ENCODE measurements around the gene GAB3. TPM values are rescaled to one million over a fixed set of nuclear protein-coding genes. Genes with fewer than 3 reads are reported as not detected.

The GAB3 gene
- total RNA-seq, 1 experiment from 2014 or later = 0.40 TPM

DNA sequence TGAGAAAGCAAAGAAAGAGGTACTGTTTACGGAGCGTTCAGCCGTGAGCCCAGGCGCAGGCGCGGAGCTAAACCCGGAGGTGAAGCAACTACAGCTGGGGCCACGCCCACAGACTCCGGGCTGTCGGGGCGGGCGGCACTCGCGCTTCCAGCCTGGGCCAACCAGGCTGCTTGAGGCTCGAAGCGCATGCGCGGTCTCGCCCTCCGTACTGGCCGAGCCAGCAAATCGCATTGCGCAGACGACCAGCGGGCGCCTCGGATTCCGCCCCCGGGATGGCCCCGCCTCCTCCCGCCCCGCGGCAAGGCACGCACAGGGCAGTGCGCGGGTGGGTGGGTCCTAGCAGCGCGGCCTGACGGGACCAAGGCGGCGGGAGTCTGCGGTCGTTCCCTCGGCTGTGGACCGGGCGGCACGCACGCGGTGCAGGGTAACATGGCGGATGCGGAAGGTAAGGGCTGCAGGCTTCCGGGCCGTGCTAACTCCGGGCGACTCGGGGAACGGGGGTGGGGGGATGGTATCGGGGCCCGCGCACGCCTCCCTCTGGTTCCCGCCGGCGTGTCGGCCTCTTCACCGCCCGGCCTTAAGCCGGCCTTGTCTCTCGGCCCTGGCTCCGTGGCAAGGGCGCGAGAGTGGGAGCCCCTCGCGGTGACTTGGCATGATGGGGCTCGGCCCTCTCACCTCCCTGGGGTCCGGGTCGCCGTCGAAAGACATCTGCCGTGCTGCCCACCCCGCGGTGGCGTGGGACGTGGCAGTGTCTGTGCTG is 11.8 kb upstream of the GAB3 start, which contains the start of gene DKC1:
Gene DKC1, plus strand, starts transcription at position 328 of the 760 bp plus-strand sequence. Its CDS starts 102 bp downstream, at position 430.
- peak; percentile 94 for DNase-seq (ENCODE audit: low read depth, low spot score)
- in situ Hi-C loops (cut with HindIII; ENCODE audit: low pct_unique_long_range_greater_than_20kb, low sequenced_read_pairs) = no loop called here

DNA sequence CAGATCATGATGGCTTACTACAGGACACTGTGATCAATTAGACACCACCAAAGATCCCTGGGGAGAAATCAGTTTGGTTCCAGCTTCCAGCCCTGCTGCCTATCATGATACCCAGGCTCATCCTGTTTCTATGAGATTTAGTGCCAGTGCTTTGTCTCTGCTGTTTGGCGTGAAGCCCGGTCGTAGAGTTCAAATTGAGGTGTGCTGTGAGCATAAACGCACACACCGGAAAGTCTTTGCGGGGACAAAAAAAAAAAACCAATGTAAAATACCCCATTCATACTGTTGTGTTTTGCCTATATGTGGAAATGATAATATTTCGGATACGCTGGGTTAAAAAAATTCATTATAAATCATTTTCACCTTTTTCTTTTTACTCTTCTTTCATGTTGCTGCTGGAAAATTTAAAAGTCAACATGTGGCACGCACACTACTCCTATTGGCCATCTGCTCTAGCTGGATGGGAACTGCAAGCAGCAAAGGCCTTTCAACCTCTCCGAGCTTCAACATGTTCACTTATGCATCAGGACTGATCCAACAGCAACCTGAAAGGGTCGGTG is 11.2 kb upstream of the GAB3 start:
- DNase-seq (ENCODE audit: low read depth, low spot score) = no peak
- in situ Hi-C loops (cut with HindIII; ENCODE audit: low pct_unique_long_range_greater_than_20kb, low sequenced_read_pairs) = no loop called here

DNA sequence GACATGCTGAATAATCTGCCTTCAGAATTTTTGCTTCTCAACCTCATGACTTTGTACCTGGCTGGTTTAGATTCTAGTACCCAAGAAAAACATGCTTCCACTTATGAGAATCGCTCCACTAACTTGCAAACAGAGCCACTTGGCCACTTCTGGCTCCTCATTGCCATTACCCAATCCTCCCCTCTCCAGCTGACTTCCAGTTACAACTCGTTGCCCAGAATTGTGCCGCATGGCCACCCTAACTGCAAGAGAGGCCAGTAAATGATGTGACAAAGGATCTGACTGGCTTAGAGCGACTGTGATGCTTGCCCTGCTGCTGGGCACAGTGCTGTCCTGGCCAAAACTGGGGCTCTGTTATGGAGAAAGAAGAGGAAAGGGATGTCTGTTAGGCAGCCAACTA is 7.8 kb upstream of the GAB3 start:
- DNase-seq (ENCODE audit: low read depth, low spot score) = no peak
- in situ Hi-C loops (cut with HindIII; ENCODE audit: low pct_unique_long_range_greater_than_20kb, low sequenced_read_pairs) = no loop called here

DNA sequence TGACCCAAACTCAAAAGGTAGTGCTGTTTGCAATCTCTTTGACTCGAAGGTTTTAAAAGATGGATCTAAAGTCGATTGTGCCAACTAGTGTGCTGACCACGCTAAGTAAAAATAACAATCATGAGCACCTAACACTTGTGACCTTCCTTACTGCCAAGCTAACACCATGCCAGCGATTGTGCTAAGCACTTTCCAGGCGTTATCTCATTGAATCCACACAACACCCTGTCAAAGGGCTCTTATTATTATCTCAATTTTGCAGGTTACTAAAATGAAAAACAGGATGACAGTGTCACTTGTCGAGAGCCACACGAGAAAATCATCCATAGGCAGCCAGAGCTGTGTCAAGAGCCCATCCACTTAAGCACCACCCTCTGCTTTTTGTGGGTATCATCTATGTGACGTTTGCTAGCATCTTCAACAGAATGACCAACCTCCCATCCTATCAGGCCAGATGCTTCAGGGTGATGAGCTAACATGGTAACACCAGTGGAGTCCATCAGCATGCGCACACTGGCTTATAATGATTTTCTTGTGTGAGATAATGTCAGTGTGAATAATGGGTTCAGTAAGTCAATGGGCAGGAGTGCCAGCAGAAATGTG is 893 bp upstream of the GAB3 start:
- in situ Hi-C loops (cut with HindIII; ENCODE audit: low pct_unique_long_range_greater_than_20kb, low sequenced_read_pairs) = no loop called here
- no peak for DNase-seq (ENCODE audit: low read depth, low spot score)

DNA sequence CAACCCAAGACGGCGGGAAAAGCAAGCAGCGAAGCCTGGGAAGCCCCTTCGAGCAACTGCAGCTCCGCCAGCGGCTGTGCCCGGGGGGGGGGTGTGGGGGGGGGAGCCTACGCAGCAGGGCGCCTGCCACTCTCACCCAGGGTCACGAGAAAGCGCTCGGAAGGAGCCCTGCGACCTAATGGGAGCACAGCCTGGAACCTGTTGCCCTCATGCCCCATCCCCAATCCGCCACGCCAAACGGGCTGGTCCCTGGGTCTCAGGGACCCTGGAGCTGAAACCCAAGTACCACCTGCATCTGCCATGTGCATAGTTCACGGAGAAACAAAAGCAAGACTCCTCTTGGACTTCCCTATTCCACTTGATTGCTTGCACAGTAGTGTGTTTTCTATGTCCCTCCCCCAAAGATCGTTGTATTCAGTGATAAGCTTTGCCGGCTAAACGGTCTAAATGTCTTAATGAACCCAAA is 359 bp upstream of the GAB3 start:
- in situ Hi-C loops (cut with HindIII; ENCODE audit: low pct_unique_long_range_greater_than_20kb, low sequenced_read_pairs) = no loop called here

DNA sequence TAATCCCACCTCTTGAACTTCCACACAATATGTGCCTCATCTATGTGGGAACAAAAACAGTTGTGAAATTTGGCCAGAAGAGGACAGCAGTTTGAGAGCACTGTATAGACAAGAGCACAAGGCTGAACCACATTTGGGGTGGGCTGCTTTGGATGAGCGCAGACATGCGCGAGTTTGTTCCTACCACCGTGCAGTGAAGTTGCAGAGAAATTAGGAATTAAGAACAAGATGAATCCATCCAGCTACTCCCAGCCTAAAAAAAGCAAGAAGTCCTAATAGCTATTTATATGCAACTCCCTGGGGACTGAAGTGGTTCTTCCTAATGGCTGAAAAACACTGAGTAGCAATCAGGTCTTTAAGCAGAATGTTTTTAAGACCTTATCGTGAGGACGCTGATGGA is 1.0 kb downstream of the GAB3 start:
- in situ Hi-C loops (cut with HindIII; ENCODE audit: low pct_unique_long_range_greater_than_20kb, low sequenced_read_pairs) = no loop called here
- DNase-seq (ENCODE audit: low read depth, low spot score) = no peak

More for the DNA sequence above, 359 bp upstream of the GAB3 start:
- DNase-seq (ENCODE audit: low read depth, low spot score) = no peak

DNA sequence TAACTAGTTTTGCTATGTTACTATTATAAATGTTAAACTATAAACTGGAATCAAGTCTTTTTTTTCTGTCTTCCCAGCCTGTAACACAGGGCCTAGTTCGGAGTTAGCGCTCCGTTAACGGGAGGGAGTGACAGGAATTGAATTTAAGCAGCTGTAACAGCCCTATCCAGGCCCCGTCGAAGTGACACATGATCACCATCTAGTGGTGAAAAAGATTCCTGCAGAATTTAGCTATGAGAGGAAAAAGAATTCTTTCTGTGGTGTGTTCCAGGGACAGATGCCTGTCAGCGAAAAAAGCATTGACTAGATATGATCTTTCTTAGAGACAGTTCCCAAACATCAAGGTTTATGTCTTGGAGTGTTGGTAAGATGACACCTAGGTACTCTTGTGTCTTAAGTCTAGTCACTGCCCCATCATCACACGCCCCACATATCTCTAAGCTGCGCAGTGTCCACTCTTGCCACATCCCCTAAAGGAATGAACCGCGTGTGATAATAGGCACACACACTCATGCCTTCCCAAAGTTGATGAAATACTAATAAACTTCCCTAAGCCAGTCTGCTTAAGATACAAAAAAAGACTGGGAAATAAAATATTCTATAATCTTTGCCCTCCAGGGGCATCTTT is 2.1 kb downstream of the GAB3 start:
- DNase-seq (ENCODE audit: low read depth, low spot score) = peak; percentile 69
- in situ Hi-C loops (cut with HindIII; ENCODE audit: low pct_unique_long_range_greater_than_20kb, low sequenced_read_pairs) = no loop called here

DNA sequence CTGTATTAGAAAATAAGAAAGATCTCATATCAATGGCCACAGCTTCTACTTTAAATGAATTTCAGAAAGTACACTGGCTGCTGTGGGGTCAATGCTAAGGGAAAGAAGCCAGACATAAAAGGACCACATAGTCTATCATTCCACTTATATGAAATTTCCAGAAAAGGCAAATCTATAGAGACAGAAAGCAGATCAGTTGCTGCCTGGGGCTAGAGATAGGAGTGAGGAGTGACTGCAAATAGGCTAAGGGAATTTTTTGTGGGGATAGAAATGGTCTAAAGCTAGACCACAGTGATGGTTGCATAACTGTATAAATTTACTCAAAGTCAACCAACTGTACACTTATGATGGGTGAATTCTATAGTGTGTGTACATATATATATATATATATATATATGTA is 8.3 kb downstream of the GAB3 start:
- no peak for DNase-seq (ENCODE audit: low read depth, low spot score)
- in situ Hi-C loops (cut with HindIII; ENCODE audit: low pct_unique_long_range_greater_than_20kb, low sequenced_read_pairs) = no loop called here

DNA sequence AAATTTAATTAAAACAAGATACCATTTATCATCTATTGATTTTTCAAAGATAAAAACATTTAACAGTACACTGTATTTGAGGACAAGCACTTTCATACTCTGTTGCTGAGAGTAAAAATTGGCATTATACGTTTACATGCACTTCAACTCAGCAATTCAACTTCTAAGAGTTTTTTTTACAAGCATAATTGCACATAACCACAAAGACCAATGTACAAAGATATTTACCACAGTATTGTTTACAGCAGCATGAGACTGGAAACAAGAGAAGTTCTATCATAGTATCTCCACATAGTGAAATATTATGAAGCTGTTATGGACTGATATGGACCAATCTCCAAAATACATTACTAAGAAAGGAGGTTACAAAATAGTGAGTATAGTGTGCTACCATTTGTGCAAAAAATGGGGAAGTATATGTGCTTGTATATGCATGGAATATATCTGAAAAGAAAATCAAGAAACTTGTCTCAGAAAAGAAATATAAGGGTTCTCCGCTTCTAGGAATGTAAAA is 10.9 kb downstream of the GAB3 start:
- in situ Hi-C loops (cut with HindIII; ENCODE audit: low pct_unique_long_range_greater_than_20kb, low sequenced_read_pairs) = no loop called here

DNA sequence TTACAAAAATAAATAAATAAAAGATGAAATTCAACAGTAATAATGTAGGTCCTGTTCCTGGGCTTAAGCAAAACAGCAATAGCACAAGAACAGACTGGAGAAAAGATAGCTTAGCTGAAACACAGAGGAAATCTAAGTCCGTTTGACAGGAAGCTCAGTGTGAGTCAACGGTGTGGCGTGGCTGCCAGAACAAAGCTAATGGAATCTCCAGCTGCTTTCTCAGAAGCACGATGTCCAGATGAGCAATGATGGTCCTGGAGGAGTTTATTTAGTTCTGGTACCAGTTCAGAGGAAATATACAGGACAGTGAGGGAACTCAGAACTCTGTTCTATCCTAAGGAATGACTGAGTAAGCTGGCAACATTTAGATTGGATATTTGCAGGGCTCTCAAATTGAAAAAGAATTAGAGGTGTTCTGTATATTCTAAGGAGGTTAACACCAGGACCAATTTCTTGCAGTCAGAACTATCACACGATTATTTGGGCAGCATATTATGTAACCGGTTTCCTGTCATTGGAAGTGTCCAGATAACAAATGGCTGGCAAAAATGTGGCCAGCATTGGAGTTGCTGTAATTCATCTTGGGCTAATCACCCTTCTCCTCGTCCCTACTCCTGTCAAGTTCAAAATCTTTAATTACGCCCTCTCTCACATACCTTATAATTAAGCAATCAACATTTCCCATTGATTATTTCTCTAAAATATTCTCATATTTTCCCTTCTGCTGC is 12.7 kb downstream of the GAB3 start:
- no peak for DNase-seq (ENCODE audit: low read depth, low spot score)
- in situ Hi-C loops (cut with HindIII; ENCODE audit: low pct_unique_long_range_greater_than_20kb, low sequenced_read_pairs) = no loop called here

More for the DNA sequence above, 10.9 kb downstream of the GAB3 start:
- no peak for DNase-seq (ENCODE audit: low read depth, low spot score)

DNA sequence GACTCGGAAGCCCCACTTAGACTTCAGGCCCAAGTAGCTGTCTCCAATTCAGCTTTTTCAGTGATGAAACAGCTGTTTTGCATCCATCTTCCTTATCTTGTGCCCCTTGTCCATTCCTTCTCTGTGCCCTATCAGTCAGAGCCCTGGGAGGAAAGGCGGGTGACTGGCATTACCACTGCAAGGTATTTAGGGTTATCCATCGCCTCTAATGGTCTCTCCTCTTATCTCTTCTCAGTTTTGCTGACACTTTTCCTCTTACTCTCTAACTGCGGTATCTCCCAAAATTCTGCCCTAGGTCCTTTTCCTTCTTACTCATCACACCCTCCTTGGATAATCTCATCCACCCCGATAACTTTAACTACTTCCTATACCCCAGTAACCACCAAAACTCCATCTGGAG is 13.7 kb downstream of the GAB3 start:
- in situ Hi-C loops (cut with HindIII; ENCODE audit: low pct_unique_long_range_greater_than_20kb, low sequenced_read_pairs) = no loop called here
- DNase-seq (ENCODE audit: low read depth, low spot score) = no peak

DNA sequence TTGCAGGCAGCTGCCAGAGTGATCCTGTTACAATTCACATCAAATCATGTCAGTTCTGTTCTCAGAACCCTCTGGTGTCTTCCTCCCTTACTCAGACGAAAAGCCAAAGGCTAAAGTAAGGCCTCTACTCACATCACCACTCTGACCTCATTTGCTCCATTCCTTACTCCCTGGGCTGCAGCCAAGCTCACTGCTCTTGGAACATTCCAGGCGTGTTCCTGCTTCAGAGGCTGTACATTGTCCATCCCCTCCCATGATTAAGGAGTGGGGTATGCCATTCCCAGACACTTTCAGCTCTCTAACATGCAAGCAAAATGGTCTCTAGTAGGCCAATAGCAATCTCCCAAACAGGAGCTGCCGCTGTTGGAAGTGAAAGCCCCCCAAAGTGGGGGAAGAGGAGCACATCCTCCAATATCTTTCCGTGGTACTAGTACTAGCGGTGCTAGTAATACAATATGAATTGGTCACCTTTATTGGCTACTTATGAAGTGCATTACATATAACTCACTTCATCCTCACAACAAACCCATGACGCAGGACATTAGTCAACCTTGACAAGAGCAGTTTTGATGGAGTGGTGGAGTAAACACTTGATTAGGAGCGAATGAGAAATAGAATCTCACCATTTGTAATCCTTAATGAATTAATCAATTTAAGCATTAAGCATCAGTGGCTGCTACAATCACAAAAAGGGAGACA is 15.0 kb downstream of the GAB3 start:
- in situ Hi-C loops (cut with HindIII; ENCODE audit: low pct_unique_long_range_greater_than_20kb, low sequenced_read_pairs) = no loop called here
- no peak for DNase-seq (ENCODE audit: low read depth, low spot score)

DNA sequence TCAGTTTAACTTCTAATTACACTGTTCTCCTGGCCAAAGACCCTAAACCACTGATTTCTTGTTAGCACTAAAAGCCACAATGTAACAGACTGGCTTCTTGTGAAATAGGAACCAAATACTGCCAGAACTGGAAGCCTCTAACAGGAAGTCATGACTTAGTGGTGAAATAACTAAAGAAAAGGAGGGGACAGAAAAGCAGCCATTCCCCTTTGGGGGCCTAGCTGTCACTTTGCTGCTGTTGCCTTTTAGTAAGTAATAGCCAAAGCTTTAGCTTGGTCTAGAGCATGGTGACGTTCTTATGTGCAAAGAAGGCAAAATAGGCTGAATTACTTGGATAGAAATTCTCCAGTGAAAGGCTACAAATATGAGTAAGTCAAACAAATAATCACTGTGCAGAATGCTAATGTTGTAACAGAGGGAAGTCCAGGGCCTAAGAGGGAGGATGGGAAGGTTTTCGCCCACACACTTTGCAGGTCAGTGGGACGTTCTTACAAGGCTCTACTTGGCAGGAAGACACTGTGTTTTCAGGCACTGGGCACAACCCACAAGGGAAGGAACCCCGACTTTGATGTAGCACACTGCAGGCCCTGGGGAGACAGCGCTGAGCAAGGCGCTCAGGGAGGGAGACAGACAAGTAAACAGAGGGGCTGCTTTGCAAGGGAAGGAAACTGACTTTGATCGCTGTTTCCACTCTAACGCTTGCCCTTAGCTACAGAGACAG is 16.7 kb downstream of the GAB3 start:
- in situ Hi-C loops (cut with HindIII; ENCODE audit: low pct_unique_long_range_greater_than_20kb, low sequenced_read_pairs) = no loop called here
- DNase-seq (ENCODE audit: low read depth, low spot score) = no peak

DNA sequence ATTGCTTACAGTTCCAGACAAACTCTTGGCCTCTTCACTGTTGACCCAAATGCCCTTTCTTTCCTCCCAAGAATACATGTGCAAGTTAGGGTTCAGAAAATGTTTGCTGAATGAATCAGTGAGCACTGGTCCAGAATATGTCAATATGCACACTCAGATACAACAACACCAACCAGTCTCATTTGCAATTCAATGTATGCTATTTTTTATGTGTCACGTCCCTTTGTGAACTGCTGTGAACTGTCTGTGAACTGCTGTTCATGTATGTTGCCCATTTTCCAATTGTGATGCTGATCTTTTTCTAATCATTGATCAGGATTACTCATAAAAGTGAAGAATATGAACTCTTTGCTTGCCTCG is 17.8 kb downstream of the GAB3 start:
- in situ Hi-C loops (cut with HindIII; ENCODE audit: low pct_unique_long_range_greater_than_20kb, low sequenced_read_pairs) = no loop called here
- DNase-seq (ENCODE audit: low read depth, low spot score) = no peak

DNA sequence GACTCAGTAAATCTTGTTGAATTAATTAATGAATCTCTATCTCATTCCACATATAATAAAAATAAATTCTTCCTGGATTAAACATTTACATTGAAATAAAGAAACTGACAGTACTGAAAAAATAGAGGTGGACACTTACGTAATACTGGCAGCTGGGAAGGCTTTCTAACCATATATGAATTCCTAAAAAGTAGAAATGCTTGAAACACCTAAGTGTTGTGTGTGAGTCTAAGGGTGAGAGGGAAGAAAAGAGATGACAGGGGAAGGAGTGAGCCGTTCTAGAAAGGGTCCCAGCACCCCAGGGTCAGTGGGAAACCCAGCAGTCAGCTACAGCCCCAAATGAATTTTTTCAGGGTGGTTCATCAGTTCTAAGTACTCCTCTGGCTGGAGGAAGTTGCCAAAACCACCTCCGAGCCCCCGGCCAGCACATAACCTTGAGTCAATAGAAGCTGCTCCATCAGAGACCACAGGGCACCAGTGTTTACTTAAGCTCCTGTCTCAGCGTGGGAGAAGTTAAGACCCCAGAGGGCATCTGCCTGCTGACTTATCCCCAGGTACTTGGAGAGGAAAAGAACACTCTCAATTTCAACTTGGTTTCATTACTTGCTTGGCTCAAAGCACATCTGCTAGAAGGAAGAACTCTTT is 18.3 kb downstream of the GAB3 start:
- no peak for DNase-seq (ENCODE audit: low read depth, low spot score)
- in situ Hi-C loops (cut with HindIII; ENCODE audit: low pct_unique_long_range_greater_than_20kb, low sequenced_read_pairs) = no loop called here

DNA sequence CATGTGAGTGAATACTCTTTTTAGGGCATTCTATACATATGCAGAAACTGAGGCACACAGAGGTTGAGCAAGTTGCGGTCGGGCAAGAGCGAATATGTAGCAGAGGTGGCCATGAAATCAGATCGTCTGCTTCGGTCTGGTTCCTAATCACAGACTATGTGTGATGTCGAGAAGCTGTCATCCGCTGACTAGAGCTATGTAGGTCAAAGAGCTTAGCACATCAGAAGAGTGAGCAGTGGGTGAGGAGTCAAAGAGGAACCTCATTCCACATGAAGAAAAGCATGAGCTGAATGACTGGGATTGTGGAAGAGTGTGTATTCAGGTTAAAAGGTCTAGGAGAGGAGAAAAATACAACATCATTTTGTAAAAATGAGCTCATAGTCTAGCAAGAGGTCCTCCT is 19.0 kb downstream of the GAB3 start:
- no peak for DNase-seq (ENCODE audit: low read depth, low spot score)
- in situ Hi-C loops (cut with HindIII; ENCODE audit: low pct_unique_long_range_greater_than_20kb, low sequenced_read_pairs) = no loop called here
